ENCODE results near the gene PCGF2.

- TF ChIP-seq CTCF (IDR thresholded peaks at IDR 0.05; ENCODE audit: control extremely low read depth in 1 of 3, insufficient read depth in 1 of 3, low read depth in 1 of 3, low read length in 3 of 3) (no peak), POLR2AphosphoS5 (IDR thresholded peaks at IDR 0.05; ENCODE audit: low read depth, low read length) (no peak), CBX8 (IDR thresholded peaks at IDR 0.05; ENCODE audit: borderline replicate concordance, low read depth, low read length) (no peak), EZH2 (IDR thresholded peaks at IDR 0.05; ENCODE audit: low read depth, low read length, severe bottlenecking) (no peak), GABPA (IDR thresholded peaks at IDR 0.05; ENCODE audit: borderline replicate concordance, insufficient read depth, low read length) (no peak), POLR2A (IDR thresholded peaks at IDR 0.05; ENCODE audit: control extremely low read depth in 1 of 2, low read depth in 2 of 2, low read length in 2 of 2) (no peak), JUN (IDR thresholded peaks at IDR 0.05; ENCODE audit: low read depth, low read length) (no peak), ASH2L (IDR thresholded peaks at IDR 0.05; ENCODE audit: low read length) (no peak), TAF1 (IDR thresholded peaks at IDR 0.05; ENCODE audit: low read depth, low read length) (no peak), SP1 (IDR thresholded peaks at IDR 0.05; ENCODE audit: low read depth, low read length) (no peak)
- TF ChIP-seq, protein P1, sequence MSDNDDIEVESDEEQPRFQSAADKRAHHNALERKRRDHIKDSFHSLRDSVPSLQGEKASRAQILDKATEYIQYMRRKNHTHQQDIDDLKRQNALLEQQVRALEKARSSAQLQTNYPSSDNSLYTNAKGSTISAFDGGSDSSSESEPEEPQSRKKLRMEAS (IDR thresholded peaks at IDR 0.05) = no peak
These were observed 32.0 kb upstream of the PCGF2 start for GRCh38 chr17:38779965-38780752.
